ENCODE measurements around the gene FAM193A. TPM values are rescaled to one million over a fixed set of nuclear protein-coding genes. Genes with fewer than 3 reads are reported as not detected.
"Not testable (repeated sequence)": the region's sequence is repeated elsewhere in the genome, so short reads cannot be mapped to it uniquely, and the experiment has no call there.

Gene FAM193A
- polyA plus RNA-seq, 6 donors from 2014 or later = 1.5 to 5.9 (median 2.2) TPM

- Mint-ChIP-seq H3K4me3 (no peak overlapping the region), H3K36me3 (peaks cover 29% of the 10 kb centered on the region in 2 donors), H3K27ac (peak overlapping the region in 1 of 6 donors; percentile 86), H3K9me3 (no peaks in the 10 kb centered on the region), H3K27me3 (no peaks in the 10 kb centered on the region), H3K4me1 (peaks cover 15 to 27% (median 20%) of the 10 kb centered on the region in 3 donors)
- no peak for ATAC-seq (ENCODE audit: low read depth in 2 of 2)
- DNase-seq = no peak
Measured at GRCh38 chr4:2663275-2663674, 126.8 kb downstream of the FAM193A start.

GRCh38 chr4:2666722-2667247, 130.3 kb downstream of the FAM193A start:
- H3K4me1 Mint-ChIP-seq = peaks cover 36 to 53% (median 39%) of the 10 kb centered on the region in 3 donors
- H3K4me3 Mint-ChIP-seq = peak overlapping the region in 2 of 8 donors; percentile 23 to 36

GRCh38 chr4:2667428-2667827, 131.0 kb downstream of the FAM193A start:
- no peak for ATAC-seq (ENCODE audit: low read depth in 2 of 2)
- peaks cover 25 to 33% of the 10 kb centered on the region in 2 donors for H3K36me3 Mint-ChIP-seq
- no peak for DNase-seq
- H3K4me1 Mint-ChIP-seq = peaks cover 42 to 58% (median 45%) of the 10 kb centered on the region in 3 donors
- H3K9me3 Mint-ChIP-seq = no peaks in the 10 kb centered on the region
- peak overlapping the region in 5 of 6 donors; percentile 0 to 75 (median 53) for H3K27ac Mint-ChIP-seq
- no peaks in the 10 kb centered on the region for H3K27me3 Mint-ChIP-seq
- peak overlapping the region in 7 of 8 donors; percentile 4 to 69 (median 30) for H3K4me3 Mint-ChIP-seq

More at GRCh38 chr4:2666722-2667247, 130.3 kb downstream of the FAM193A start:
- peak overlapping the region in 4 of 6 donors; percentile 50 to 75 (median 61) for H3K27ac Mint-ChIP-seq
- ATAC-seq (ENCODE audit: low read depth in 2 of 2) = no peak
- DNase-seq = no peak
- H3K36me3 Mint-ChIP-seq = peaks cover 20 to 26% of the 10 kb centered on the region in 2 donors
- H3K27me3 Mint-ChIP-seq = no peaks in the 10 kb centered on the region
- H3K9me3 Mint-ChIP-seq = no peaks in the 10 kb centered on the region

- peak overlapping the region; percentile 69 to 93 (median 82) for H3K27ac Mint-ChIP-seq
- H3K36me3 Mint-ChIP-seq = peaks cover 16 to 42% of the 10 kb centered on the region in 2 donors
- H3K4me1 Mint-ChIP-seq = peaks cover 37 to 54% (median 47%) of the 10 kb centered on the region in 3 donors
Measured at GRCh38 chr4:2671267-2671895, 134.9 kb downstream of the FAM193A start.

GRCh38 chr4:2672082-2672481, 135.6 kb downstream of the FAM193A start:
- no peak for DNase-seq
- peaks cover 20 to 48% of the 10 kb centered on the region in 2 donors for H3K36me3 Mint-ChIP-seq
- H3K27ac Mint-ChIP-seq = peak overlapping the region in 5 of 6 donors; percentile 4 to 93 (median 69)
- no peaks in the 10 kb centered on the region for H3K27me3 Mint-ChIP-seq
- H3K4me3 Mint-ChIP-seq = peak overlapping the region in 1 of 8 donors; percentile 0
- peaks cover 0 to 2% (median 0%) of the 10 kb centered on the region in 7 donors for H3K9me3 Mint-ChIP-seq
- peaks cover 34 to 50% (median 45%) of the 10 kb centered on the region in 3 donors for H3K4me1 Mint-ChIP-seq
- ATAC-seq (ENCODE audit: low read depth in 2 of 2) = no peak

More at GRCh38 chr4:2671267-2671895, 134.9 kb downstream of the FAM193A start:
- Mint-ChIP-seq H3K4me3 (peak overlapping the region in 2 of 8 donors; percentile 9 to 57), H3K9me3 (peaks cover 0 to 2% (median 0%) of the 10 kb centered on the region in 7 donors), H3K27me3 (no peaks in the 10 kb centered on the region)
- DNase-seq (no peak), ATAC-seq (ENCODE audit: low read depth in 2 of 2) (no peak)

GRCh38 chr4:2672700-2673099, 136.3 kb downstream of the FAM193A start:
- Mint-ChIP-seq H3K27me3 (no peaks in the 10 kb centered on the region), H3K4me1 (peaks cover 31 to 45% (median 40%) of the 10 kb centered on the region in 3 donors), H3K4me3 (no peak overlapping the region), H3K36me3 (peaks cover 21 to 51% of the 10 kb centered on the region in 2 donors), H3K9me3 (peaks cover 0 to 2% (median 0%) of the 10 kb centered on the region in 7 donors), H3K27ac (peak overlapping the region in 3 of 6 donors; percentile 6 to 81 (median 9))
- DNase-seq (no peak), ATAC-seq (ENCODE audit: low read depth in 2 of 2) (peak in 1 of 2 donors; percentile 36)

GRCh38 chr4:2673157-2673556, 136.7 kb downstream of the FAM193A start:
- DNase-seq (no peak), ATAC-seq (ENCODE audit: low read depth in 2 of 2) (no peak)
- no peak overlapping the region for H3K4me3 Mint-ChIP-seq
- peaks cover 21 to 51% of the 10 kb centered on the region in 2 donors for H3K36me3 Mint-ChIP-seq
- H3K9me3 Mint-ChIP-seq = peaks cover 0 to 2% (median 0%) of the 10 kb centered on the region in 7 donors
- peak overlapping the region in 3 of 6 donors; percentile 52 to 81 (median 79) for H3K27ac Mint-ChIP-seq
- peaks cover 31 to 44% (median 39%) of the 10 kb centered on the region in 3 donors for H3K4me1 Mint-ChIP-seq
- no peaks in the 10 kb centered on the region for H3K27me3 Mint-ChIP-seq

GRCh38 chr4:2679762-2680161, 143.3 kb downstream of the FAM193A start:
- H3K27me3 Mint-ChIP-seq; ATAC-seq (ENCODE audit: low read depth in 2 of 2); DNase-seq; H3K9me3 Mint-ChIP-seq; H3K4me3 Mint-ChIP-seq: not testable (repeated sequence)
- Mint-ChIP-seq H3K4me1 (peaks cover 15 to 28% (median 16%) of the 10 kb centered on the region in 3 donors), H3K27ac (peak overlapping the region in 2 of 6 donors; percentile 54 to 65), H3K36me3 (peaks cover 26 to 32% of the 10 kb centered on the region in 2 donors)

- no peaks in the 10 kb centered on the region for H3K27me3 Mint-ChIP-seq
- no peak for ATAC-seq (ENCODE audit: low read depth in 2 of 2)
Measured at GRCh38 chr4:2684486-2684885, 148.0 kb downstream of the FAM193A start.

GRCh38 chr4:2685541-2685940, 149.1 kb downstream of the FAM193A start:
- H3K4me1 Mint-ChIP-seq = peaks cover 33 to 44% (median 35%) of the 10 kb centered on the region in 3 donors
- H3K36me3 Mint-ChIP-seq = peaks cover 21 to 30% of the 10 kb centered on the region in 2 donors
- no peak overlapping the region for H3K4me3 Mint-ChIP-seq
- H3K27ac Mint-ChIP-seq = peak overlapping the region in 1 of 6 donors; percentile 78
- ATAC-seq (ENCODE audit: low read depth in 2 of 2) (no peak), DNase-seq (no peak)
- no peaks in the 10 kb centered on the region for H3K27me3 Mint-ChIP-seq
- H3K9me3 Mint-ChIP-seq = no peaks in the 10 kb centered on the region

More at GRCh38 chr4:2684486-2684885, 148.0 kb downstream of the FAM193A start:
- peaks cover 21 to 30% of the 10 kb centered on the region in 2 donors for H3K36me3 Mint-ChIP-seq
- H3K4me1 Mint-ChIP-seq = peaks cover 24 to 39% (median 29%) of the 10 kb centered on the region in 3 donors
- no peak overlapping the region for H3K4me3 Mint-ChIP-seq
- no peak for DNase-seq
- H3K27ac Mint-ChIP-seq = peak overlapping the region in 2 of 6 donors; percentile 55
- no peaks in the 10 kb centered on the region for H3K9me3 Mint-ChIP-seq

GRCh38 chr4:2686379-2687265, 150.2 kb downstream of the FAM193A start:
- H3K36me3 Mint-ChIP-seq = peaks cover 13 to 28% of the 10 kb centered on the region in 2 donors
- H3K4me1 Mint-ChIP-seq = peaks cover 35 to 46% (median 45%) of the 10 kb centered on the region in 3 donors
- ATAC-seq (ENCODE audit: low read depth in 2 of 2) (no peak), DNase-seq (no peak)
- H3K9me3 Mint-ChIP-seq = no peaks in the 10 kb centered on the region
- H3K4me3 Mint-ChIP-seq = peak overlapping the region in 2 of 8 donors; percentile 50 to 59
- H3K27ac Mint-ChIP-seq = peak overlapping the region in 5 of 6 donors; percentile 26 to 98 (median 95)
- no peaks in the 10 kb centered on the region for H3K27me3 Mint-ChIP-seq

GRCh38 chr4:2688281-2688680, 151.8 kb downstream of the FAM193A start:
- peak overlapping the region; percentile 73 to 98 (median 95) for H3K27ac Mint-ChIP-seq
- no peaks in the 10 kb centered on the region for H3K9me3 Mint-ChIP-seq
- peak overlapping the region in 3 of 8 donors; percentile 5 to 25 (median 18) for H3K4me3 Mint-ChIP-seq
- ATAC-seq (ENCODE audit: low read depth in 2 of 2) (no peak), DNase-seq (no peak)
- no peaks in the 10 kb centered on the region for H3K27me3 Mint-ChIP-seq
- H3K36me3 Mint-ChIP-seq = peaks cover 21 to 40% of the 10 kb centered on the region in 2 donors
- peaks cover 46 to 58% (median 56%) of the 10 kb centered on the region in 3 donors for H3K4me1 Mint-ChIP-seq

GRCh38 chr4:2688697-2689096, 152.2 kb downstream of the FAM193A start:
- Mint-ChIP-seq H3K27me3 (no peaks in the 10 kb centered on the region), H3K4me3 (peak overlapping the region in 1 of 8 donors; percentile 6), H3K36me3 (peaks cover 17 to 41% of the 10 kb centered on the region in 2 donors), H3K27ac (peak overlapping the region; percentile 95 to 98 (median 96)), H3K4me1 (peaks cover 49 to 58% (median 54%) of the 10 kb centered on the region in 3 donors), H3K9me3 (no peaks in the 10 kb centered on the region)
- no peak for ATAC-seq (ENCODE audit: low read depth in 2 of 2)
- DNase-seq = no peak
